Fibroblast of skin of left quadriceps (primary cell): Measurements from ENCODE around the gene CCNL1.
"Not testable (repeated sequence)": the region's sequence is repeated elsewhere in the genome, so short reads cannot be mapped to it uniquely, and the experiment has no call there.

ENCODE experiments used
- DNase-seq, 2 experiments: peaks; one replicate each; pipeline ENCODE4 v3.0.0-alpha.2; 2013; ENCODE audit warnings: low read depth in 2 of 2

Gene CCNL1

DNA sequence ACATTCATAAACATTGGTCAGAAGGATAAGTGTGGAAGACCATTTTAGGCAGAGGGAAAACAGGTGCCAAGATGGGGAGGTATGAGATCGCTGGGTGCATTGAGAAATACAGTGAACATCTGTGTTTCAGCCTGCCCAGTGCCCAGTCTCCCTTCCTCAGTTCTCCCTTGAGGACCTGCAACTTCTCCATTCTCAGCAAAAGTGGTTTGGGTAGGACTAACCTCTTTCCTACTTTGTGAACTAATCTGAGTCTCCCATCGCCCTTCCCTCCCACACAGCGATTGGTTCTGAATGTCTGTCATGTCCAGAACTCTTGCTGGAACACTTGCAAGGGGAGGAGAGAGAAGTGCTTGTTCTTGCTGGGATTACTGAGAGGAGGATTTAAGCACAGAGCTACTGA is 10.9 kb upstream of the CCNL1 start:
- DNase-seq = no peak

DNA sequence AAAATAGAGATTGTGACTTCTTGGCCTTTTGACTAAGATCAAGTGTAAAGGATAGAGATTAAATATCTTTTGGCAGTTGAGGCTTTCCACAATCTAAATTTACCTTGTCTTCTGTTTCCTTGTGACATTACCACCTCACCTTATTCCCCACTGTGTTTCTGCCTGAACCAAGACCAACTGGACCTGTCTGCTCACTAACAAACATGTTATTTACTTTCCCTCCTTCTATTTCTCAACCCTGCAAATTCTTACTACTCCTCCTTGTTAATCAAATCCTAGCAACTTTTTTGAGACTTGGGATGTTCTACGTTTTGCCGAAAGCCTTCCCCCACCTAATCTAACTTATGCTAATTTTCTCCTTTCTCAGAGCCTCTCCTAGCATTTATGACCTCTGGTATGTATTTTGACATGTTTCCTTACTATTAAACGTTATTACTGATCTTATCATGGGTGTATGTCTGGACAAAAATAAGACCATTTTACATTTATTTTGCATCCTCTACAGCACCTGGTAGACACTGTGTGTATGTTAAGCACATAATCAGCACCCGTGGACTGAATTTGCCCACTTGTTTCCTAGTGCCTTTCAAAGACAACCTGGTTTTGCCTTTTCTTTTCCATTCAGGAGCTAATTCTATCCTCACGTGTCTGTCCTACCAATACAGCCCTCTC is 7.6 kb upstream of the CCNL1 start:
- no peak for DNase-seq

DNA sequence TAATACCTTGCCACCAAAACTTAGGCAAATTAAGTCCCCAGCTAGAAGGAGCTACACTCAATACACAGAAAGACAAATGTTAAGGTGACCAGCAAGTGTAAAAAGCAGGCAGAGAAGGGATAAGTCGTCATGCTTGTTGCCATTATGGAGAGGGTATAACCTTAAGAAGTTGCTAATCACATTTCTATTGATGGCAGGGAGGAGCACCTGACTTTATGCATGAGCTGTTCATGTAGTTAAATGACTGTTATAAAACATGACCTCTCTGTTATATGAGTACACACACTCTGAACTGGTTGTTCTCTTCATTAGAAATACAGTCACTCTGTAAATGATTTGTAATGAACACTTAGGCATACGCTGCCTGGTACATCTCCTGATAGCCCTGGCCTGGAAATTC is 6.6 kb upstream of the CCNL1 start:
- no peak for DNase-seq

DNA sequence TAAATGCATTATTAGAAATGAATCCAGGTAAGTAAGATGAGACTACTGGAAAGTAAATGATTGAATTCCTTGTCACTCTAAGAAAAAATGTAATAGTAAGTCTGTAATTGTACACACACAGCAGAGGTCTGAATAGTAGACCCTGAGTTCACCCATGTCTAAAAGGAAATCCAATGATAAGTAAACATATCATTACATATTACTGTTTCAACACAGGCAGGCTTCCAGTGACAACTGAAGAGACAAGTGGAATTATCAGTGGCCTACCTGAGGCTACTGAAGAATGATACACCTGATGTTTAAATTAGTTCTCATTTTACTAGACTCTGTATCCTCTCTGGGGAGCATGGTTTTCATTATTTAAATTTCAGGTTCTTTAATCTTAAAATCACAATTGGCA is 6.2 kb upstream of the CCNL1 start:
- DNase-seq = no peak

DNA sequence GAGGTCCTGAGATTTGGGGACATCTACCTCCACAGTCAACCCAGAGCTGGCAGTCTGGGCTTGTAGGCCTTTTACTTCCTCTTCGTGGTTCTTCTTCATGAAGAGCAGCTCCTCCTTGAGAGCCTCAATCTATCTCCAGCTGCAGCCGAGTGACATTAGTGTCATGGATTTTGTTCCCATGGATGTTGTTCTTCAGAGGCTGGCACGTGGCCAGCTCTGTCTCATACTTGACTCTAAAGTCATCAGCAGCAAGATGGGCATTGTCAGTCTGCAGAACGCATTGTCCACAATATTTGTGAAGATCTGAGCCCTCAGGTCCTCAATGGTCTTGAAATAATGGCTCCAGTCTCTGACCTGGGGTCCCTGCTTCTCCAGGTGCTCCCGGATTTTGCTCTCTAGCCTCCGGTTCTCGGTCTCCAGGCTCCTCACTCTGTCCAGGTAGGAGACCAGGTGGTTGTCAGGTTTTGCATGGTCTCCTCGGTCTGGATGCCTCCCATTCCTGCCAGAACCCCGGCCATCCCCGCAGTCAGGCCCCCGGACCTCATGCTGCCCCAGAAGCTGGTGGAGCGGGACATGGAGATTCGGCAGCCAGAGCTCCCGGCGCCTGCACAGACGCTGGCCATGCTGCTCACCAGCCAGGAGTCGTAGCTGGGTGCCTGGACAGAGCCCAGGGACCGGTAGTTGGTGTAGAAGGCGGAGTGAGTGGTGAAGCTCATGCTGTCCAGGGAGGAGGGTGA is 3.4 kb upstream of the CCNL1 start:
- DNase-seq = no peak

DNA sequence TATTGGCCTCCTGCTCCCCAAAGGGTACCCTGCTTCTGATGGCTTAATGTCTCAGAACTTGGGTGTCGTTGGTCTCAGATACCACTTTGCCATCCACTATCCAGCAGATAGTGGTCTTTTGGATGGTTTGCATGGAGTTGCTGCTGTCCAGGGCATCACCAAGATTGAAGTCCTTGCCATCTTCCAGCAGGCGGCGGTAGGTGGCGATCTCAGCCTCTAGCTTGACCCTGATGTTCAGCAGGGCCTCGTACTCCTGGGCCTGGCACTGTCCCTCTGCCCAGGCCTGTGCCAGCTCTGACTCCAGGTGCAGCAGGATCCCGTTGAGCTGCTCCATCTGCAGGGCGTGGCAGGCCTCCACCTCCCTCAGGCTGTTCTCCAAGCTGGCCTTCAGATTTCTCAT is 2.7 kb upstream of the CCNL1 start:
- DNase-seq = not testable (repeated sequence)

DNA sequence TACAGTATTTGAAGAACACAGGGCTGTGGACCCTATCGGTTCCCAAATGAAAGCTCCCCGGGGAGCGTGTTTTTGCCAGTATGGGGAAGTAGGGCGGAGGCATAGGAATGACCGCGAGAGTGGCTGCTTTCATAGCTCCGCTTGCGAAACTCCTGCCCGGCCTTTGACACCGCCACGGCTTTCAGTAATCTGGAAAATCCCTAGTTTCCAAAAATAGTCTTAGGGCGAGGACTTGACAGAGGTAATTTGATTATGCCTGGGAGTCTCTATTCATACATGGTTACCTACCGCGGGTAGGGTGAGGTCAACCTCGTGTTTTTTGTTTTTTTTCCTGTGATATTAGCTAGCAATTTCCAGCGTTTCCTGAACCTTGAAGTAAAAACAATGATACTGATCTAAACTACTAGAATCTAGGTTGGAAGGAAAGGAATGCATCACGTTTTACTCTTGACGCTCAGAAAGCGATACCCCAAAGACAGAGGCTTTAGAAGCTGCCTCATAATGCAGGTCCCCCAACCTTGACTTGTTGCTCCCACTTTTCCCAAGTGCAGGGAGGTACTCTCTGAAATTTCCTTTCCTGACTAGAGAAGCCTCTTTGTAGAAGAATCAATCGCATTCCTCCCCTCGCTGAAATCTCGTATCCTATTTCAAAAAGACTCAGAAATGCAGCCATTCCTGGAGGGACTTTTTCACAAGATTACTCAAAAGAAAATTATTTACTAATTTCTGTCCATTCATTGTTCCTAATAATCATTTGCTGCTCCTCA is 894 bp upstream of the CCNL1 start:
- peak; percentile 76 to 78 for DNase-seq

DNA sequence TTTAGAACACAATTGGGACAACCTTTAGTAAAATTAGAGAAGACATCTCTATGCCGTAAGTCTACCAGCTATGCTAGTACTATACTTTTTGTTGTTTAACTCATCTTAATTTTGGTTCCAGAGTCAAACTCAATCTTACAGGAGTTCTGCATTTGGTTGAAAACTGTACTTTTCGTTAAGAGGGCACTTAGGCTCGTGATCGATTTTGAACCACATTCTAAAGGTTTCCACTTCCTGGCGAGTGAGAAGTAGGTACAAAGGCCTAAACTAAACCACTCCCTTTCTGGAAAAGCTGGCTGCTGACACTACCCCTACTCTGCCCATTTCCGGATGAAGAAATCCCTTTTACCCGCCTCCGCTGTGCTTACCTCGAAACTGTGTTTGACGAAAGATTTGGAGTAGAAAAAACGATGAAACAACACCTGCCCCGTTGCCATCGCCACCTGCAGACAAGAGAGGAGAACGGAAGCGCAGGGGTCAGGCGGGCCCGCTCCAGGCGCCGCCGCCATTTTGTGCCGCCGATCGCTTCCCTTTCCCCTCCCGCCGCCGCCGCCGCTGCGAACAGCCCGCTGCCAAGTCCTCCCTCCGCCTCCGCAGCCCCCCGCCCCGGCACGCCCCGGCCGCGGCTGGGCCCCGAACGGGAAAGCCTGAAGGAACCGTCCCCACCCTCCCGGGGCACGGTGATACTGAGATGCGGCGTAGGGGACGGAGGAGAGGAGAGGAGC is 748 bp downstream of the CCNL1 start:
- no peak for DNase-seq

DNA sequence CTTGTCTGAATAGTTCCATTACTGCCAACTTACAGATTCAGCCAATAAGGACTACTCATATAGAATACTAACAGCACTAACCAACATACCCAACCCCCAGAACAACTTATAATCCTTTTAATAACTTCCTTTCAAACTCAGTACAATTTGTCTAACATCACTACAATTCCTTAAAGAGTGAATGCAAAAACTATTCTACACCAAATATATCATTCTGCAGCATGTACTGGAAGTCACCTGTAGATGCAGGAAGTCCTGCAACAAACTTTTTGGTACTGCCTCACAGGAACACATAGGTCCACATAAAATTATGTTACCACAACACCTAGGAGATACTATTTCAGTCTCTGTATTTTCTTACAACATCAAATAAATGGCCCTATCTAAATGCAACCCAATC is 2.1 kb downstream of the CCNL1 start:
- DNase-seq = no peak

DNA sequence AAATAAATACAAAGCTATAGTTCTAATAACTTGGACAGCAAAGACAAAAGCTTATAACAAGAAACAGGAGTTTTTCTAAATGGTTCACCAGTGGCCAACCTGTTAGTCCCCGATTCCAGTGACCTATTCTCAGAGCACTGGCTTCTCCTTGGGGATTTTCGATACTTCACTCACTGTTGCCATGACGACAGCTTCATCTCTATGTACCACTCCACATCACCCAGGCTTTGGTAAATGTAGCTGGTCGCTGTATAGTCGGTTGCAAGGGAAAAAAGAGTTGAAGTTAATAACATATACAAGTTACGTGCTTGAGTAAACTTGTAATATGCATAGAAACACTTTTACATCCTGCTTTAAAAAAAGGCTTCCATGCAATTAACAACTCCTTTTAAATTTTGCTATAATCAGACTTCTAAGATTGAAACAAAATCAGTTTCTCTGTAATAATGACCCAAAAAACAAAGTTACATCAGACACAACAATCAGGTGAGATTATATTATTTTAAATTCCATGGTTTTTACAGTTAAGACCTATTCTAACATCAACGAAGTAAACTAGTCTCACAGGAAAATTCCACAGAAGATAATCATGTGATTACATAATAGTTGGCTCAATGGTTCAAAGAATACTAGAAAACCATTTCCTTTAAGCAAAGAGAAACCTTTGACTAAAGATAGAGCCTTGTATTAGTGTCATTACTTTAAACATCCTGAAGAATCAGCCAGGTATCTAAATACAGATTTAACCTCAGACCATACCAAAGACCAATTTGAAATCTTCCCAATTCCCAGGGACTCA is 2.9 kb downstream of the CCNL1 start:
- no peak for DNase-seq

DNA sequence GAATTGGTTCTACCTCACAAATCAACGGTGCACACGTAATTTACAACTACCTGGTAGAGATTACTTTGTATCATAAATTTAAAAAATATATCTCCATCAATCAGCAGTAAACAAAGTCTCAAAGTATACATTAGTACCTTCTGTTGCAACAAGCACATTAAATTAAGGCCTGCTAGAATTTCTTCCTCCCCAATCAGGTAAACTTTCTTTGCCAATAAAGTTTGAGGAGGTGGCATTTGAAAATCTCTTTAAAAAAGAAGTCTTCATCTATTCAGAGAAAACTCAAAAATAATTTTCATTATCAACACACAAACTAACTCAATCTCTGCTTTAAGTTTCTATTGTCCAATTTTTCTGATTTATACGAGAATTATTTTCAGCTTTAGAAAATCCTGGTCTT is 4.4 kb downstream of the CCNL1 start:
- DNase-seq = no peak

DNA sequence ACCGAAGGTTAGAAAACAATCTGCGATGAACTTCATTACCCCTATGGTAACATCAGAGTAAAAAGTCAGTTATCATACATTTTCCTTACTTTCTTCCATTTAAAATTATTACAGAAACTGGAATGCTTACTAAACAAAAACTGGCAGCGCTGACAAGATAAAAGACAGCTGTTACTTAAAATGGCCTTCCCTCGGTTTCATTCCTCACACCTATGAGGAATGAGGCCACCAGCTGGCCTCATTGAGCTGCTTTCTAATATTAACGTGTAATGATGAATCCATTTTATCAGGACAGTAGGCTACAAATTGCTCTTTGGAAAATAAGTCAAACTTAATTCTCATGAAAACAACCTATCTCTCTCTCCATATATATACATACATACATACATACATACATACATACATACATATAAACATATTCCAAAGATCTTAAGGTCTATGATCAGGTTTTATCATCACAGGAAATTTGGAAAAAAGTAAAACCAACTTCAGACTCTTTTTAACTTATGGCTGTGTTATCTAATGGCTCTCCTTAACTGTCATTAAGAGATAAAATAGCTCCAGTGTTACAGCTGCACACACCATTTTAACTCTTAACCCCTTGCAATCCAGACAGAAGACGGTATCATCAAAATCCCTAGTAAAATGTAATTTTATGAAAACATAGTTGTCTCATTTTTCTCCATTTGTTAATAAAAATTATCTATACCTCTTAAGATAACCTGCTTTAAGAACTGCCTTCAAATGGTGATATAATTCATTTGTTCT is 5.2 kb downstream of the CCNL1 start:
- no peak for DNase-seq

DNA sequence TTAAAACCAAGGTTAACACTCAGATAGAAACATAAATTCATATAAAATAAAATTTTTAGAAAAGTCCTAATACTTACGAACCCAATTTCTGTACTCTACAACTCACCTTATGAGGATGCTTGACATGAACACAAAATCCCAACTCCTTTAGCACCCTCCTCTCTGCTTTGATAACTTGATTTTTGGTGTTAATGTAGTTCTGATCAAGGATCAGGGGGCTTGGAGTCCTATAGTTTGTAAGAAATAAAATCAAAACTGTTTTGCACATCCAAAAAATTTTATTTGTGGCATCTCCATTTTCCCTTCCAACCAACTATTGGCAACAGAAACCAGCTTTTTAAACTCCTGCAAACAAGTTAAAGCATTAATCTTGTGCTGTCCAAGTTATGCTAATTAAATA is 7.0 kb downstream of the CCNL1 start:
- no peak for DNase-seq

DNA sequence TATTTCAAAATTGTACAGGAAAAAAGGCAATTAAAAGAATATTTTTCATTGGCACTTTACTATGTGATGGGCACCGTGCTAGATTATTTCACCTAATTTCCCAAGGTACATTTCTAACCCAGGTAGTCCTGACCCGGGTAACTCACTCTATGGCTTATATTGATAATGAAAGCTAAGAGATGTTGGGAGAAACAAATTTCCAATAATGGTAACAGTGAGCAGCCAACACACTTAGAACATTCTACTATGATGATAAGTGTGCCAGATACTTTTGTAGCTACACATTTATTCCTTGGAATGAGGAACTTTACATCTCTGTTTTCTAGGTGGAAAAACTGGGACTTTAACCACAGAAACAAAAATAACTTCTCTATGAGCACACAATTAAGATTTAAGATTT is 7.5 kb downstream of the CCNL1 start:
- no peak for DNase-seq

DNA sequence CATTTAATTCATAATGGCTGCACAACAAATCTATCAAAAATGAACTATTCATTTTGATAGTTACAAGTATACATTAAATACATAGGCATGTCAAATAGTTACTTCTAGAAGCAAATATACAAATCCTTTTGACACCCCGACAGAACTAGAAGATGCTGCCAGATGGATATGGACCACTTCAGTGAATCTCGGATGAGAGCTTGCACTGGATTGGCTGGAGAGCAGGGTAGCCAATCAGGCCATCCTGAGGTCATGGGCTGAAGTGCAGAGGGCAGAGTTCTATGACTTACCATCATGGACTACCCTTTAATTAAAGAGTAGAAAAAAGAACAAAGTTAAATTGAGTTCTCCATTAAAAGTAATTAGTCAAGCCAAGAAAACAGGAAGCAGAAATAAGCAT is 8.3 kb downstream of the CCNL1 start:
- no peak for DNase-seq

DNA sequence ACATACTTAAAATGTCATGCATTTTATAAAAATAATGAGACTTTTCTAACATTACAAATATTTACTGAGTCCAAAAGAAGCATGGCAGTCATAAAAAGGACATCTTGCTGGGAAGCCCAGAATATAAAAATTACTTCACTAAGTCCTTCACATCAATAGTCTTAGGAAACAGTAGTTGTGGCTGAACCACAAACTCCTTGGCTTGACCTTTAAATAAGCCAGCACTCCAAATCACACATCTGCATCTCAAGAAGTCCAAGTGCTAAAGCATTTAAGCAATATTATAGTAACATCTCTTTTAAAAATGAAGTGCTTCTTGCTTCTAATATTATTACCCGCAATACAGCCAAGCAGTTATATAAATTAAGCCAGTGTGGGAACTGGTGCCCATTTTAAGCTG is 8.8 kb downstream of the CCNL1 start:
- DNase-seq = no peak

DNA sequence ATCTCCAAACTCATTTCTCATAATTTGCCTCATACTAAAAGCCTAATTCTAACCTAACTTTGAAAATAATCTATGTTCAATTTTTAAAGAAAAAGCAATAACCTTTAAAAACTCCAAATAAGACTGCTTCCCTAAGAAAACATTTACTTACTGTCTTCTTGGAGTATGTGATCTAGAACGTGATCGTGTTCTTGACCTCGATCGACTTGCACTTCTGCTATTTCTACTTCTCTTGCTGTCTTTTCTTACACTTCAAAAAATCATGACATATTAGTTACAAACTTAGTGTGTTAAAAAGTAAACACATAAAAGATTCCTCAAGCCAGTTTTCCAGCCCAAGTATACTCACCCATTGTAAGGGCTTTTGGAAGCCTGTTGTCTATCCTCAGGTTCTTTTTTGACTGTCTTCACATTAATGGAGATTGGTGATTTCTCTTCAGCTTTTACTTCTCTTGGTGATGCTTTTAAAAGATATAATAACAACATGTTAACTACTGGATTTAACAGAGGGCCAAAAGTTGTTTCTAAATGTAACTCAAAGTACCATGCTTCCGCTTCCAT is 10.7 kb downstream of the CCNL1 start:
- DNase-seq = no peak

DNA sequence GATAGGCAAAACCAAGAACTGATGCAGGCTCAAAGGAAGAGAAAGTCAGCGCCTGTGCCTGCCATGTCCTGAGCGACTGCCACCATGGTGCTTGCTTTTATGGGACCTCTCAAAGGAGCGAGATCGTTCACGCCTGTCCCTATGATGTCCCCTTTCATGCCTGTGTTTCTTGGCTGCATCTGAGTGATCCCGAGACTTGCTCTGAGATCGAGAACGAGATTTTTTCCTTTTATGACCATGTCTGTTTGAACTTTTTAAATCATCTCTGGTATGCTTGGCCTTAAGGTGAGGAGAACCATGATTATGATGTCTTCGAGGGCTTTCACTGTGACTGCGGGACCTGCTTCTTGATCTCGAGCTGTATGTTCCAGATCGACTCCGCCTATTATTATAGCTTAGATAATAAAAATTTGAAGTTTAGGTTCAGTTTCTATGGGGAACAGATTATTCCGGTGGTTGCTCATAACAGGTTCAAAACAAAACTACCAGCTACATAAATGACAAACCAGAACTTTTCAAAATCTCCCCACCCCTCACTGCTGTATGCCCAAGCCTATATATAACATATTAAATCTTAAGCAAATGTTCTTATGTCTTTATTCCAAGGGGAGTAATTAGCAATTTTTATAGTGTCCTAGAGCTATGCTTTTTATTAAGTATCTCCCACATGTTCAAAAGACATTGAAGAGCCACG is 11.6 kb downstream of the CCNL1 start:
- no peak for DNase-seq

DNA sequence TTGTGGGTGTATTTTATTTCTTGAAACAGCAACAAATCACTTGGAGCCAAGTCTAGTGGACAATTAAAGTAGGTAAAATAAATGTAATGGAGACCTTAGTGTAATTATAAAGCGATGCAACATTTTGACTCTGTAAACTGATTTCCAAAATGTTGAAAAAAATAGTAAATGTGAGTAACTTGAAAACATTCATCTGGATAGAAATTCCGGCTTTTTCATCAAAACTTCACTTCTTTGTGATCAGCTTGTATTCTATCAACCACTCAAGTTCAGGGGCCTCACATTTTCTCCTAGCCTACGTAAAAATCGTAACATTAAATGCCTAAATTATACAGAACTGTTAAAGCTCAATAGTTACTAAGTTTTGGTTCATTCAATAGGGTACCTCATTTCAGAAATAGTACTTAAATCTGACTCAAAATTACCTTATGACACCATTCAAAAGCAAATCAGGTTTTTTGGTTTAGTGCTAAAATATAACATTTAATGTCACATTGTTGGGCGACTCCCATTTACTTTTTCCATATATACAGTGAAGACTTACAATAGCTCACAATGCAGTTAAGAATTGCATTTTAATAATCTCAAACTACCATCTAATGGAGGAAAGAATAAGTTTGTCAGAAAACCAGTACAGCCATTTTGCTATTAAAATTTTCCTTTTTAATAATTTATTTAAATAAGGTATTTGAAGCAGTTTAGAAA is 12.7 kb downstream of the CCNL1 start:
- no peak for DNase-seq
